BJ (cell line): Measurements from ENCODE around the gene DNAH8. TPM values are rescaled to one million over a fixed set of nuclear protein-coding genes. Genes with fewer than 3 reads are reported as not detected.

Source experiments
- CTCF ChIA-PET: fragments of 350-600 bp; formaldehyde crosslinking; extraction: SDS; loops from one replicate; lab custom pipeline; 2021; ENCODE audit warnings: antibody characterized with exemption, inconsistent platforms; lab: Yijun Ruan, JAX
- POLR2A ChIA-PET: fragments of 300-600 bp; sonication (Branson Sonifier 250); formaldehyde crosslinking; extraction: SDS; loops from one replicate; lab custom pipeline; 2021; ENCODE audit warnings: antibody characterized with exemption; lab: Charles Lee
- DNase-seq: peaks from one replicate; pipeline ENCODE4 v3.0.0-alpha.2; 2011; ENCODE audit warnings: low read depth
- H3K27me3 ChIP-seq: 2 replicates; pipeline ENCODE4 v1.6.0; 2011; ENCODE audit warnings: low read length; ENCODE audit not compliant: control insufficient read depth, insufficient read depth
- H3K36me3 ChIP-seq: 2 replicates; pipeline ENCODE4 v1.5.1; 2011; ENCODE audit warnings: low read length; ENCODE audit not compliant: control insufficient read depth, insufficient read depth
- H3K4me3 ChIP-seq: 2 replicates; pipeline ENCODE4 v1.5.1; 2011; ENCODE audit warnings: low read depth, mild to moderate bottlenecking, control low read depth, low read length
- CTCF ChIP-seq: IDR thresholded peaks from 2 replicates; pipeline ENCODE4 v1.5.1; 2011; ENCODE audit warnings: low read depth, mild to moderate bottlenecking, control low read depth, inconsistent platforms, low read length, moderate library complexity; ENCODE audit not compliant: insufficient read depth
- polyA plus RNA-seq: library from polyadenylated mRNA; depleted of rRNA; stranded (reverse); fragments of >200 nt; gene quantifications from 2 replicates; pipeline ENCODE4 v1.2.3, GENCODE V29; 2011

The DNAH8 gene
- polyA plus RNA-seq, 1 experiment: not detected

- POLR2A ChIA-PET: no interaction called here
- Histone ChIP-seq H3K36me3 (no peaks in the 10 kb centered on the region), H3K4me3 (no peak overlapping the region), H3K27me3 (peaks cover 6% of the 10 kb centered on the region)
- CTCF ChIA-PET: no interaction called here
- no peak for DNase-seq
- no peak for TF ChIP-seq CTCF
These were observed 338.9 kb downstream of the DNAH8 start for GRCh38 chr6:39053854-39054576.

GRCh38 chr6:39054577-39055142, 339.5 kb downstream of the DNAH8 start:
- DNase-seq: no peak
- Histone ChIP-seq H3K27me3 (peaks cover 3% of the 10 kb centered on the region), H3K4me3 (no peak overlapping the region), H3K36me3 (no peaks in the 10 kb centered on the region)
- POLR2A ChIA-PET: no interaction called here
- CTCF ChIA-PET: interaction anchor here (0.7 kb wide), 1 partner anchor 67 kb away, joined by 3 read pairs; no protein-coding TSS in a partner anchor
- no peak for TF ChIP-seq CTCF

DNA sequence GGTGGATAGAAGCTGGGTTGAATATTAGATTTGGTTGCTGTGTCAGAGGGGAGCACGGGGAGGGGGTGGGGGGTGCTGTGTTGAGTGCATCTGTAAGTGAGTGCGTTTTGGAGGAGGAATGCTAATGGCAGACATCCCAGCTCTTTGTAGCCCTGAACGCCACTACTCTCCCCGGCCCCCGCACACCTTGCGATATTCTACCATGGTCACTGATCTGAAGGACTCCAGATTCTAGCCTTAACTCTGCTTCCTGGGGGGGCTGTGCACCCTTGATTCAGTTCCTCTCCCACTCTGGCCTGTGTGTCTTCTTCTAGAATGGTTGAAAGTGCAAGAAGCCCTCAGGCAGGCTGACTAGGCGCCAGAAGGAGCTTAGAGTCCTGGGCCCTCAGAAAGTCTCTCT, 340.6 kb downstream of the DNAH8 start:
- DNase-seq: no peak
- Histone ChIP-seq H3K36me3 (no peaks in the 10 kb centered on the region), H3K4me3 (no peak overlapping the region), H3K27me3 (peaks cover 4% of the 10 kb centered on the region)
- ChIA-PET POLR2A (no interaction called here), CTCF (no interaction called here)
- TF ChIP-seq CTCF: no peak

- DNase-seq: no peak
- POLR2A ChIA-PET: no interaction called here
These were observed 341.1 kb downstream of the DNAH8 start for GRCh38 chr6:39056191-39056590.

More at GRCh38 chr6:39056191-39056590, 341.1 kb downstream of the DNAH8 start:
- Histone ChIP-seq H3K4me3 (no peak overlapping the region), H3K27me3 (peaks cover 5% of the 10 kb centered on the region), H3K36me3 (no peaks in the 10 kb centered on the region)
- CTCF ChIA-PET: interaction anchor here (1.1 kb wide), 1 partner anchor 254 kb away, joined by 4 read pairs; no protein-coding TSS in a partner anchor
- no peak for TF ChIP-seq CTCF
